ENCODE measurements around the gene FOXO4. TPM values are rescaled to one million over a fixed set of nuclear protein-coding genes. Genes with fewer than 3 reads are reported as not detected.
A peak's percentile ranks its signal among the peaks of the same experiment; 100 is the strongest.

The FOXO4 gene
- total and polyA plus RNA-seq, 7 donors: 14.6 to 80.7 (median 56.5) TPM

GRCh38 chrX:71082822-71083221 is 12.8 kb upstream of the FOXO4 start:
- H3K27ac ChIP-seq: no peak overlapping the region
- no peaks in the 10 kb centered on the region for H3K36me3 ChIP-seq (ENCODE audit: insufficient read depth in 1 of 2, low read depth in 1 of 2)
- H3K9me3 ChIP-seq: no peaks in the 10 kb centered on the region
- no peaks in the 10 kb centered on the region for H3K4me1 ChIP-seq
- TF ChIP-seq, protein P1, sequence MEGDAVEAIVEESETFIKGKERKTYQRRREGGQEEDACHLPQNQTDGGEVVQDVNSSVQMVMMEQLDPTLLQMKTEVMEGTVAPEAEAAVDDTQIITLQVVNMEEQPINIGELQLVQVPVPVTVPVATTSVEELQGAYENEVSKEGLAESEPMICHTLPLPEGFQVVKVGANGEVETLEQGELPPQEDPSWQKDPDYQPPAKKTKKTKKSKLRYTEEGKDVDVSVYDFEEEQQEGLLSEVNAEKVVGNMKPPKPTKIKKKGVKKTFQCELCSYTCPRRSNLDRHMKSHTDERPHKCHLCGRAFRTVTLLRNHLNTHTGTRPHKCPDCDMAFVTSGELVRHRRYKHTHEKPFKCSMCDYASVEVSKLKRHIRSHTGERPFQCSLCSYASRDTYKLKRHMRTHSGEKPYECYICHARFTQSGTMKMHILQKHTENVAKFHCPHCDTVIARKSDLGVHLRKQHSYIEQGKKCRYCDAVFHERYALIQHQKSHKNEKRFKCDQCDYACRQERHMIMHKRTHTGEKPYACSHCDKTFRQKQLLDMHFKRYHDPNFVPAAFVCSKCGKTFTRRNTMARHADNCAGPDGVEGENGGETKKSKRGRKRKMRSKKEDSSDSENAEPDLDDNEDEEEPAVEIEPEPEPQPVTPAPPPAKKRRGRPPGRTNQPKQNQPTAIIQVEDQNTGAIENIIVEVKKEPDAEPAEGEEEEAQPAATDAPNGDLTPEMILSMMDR (IDR thresholded peaks at IDR 0.05): no peak
- 69 to 94% (median 92%) methylated on average over 2 to 4 of the region's 4 CpGs for WGBS, 3 donors
- DNase-seq (no peak), ATAC-seq (no peak)
- H3K4me3 ChIP-seq: no peak overlapping the region
- intact Hi-C loops (cut with DNase I): no loop called here
- H3K27me3 ChIP-seq (ENCODE audit: insufficient read depth in 3 of 3, low read length in 2 of 3): peaks cover 0 to 6% (median 0%) of the 10 kb centered on the region in 3 donors

DNA sequence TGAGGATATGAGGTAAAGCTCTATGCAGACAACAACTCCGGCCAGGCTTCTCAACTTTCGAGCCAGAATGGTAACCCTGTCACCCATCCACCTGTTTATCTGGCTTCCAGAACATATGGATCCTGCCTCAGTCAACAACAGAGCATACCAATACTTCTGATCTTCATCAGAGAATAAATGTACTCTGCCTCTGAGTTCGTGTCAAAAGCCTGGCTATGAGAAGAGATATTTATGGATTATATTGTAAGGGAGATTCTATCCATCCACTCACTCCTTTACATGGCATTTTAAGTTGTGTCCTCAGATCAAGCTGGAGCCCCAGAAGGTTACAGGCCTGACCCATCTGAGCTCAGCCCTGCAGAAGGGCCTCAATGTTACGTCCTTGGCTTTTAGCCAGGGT is 9.8 kb upstream of the FOXO4 start:
- ATAC-seq (no peak), DNase-seq (no peak)
- Histone ChIP-seq H3K4me3 (no peak overlapping the region), H3K27ac (no peak overlapping the region), H3K9me3 (no peaks in the 10 kb centered on the region), H3K4me1 (no peaks in the 10 kb centered on the region), H3K36me3 (ENCODE audit: insufficient read depth in 1 of 2, low read depth in 1 of 2) (no peaks in the 10 kb centered on the region), H3K27me3 (ENCODE audit: insufficient read depth in 3 of 3, low read length in 2 of 3) (peaks cover 0 to 6% (median 0%) of the 10 kb centered on the region in 3 donors)
- TF ChIP-seq, protein P1 (IDR thresholded peaks at IDR 0.05): no peak
- WGBS, 3 donors: 37 to 55% (median 53%) methylated on average over 4 of the region's 4 CpGs
- intact Hi-C loops (cut with DNase I): no loop called here

- Histone ChIP-seq H3K27me3 (ENCODE audit: insufficient read depth in 3 of 3, low read length in 2 of 3) (peaks cover 0 to under 1% (median 0%) of the 10 kb centered on the region in 3 donors), H3K4me1 (no peaks in the 10 kb centered on the region), H3K4me3 (no peak overlapping the region), H3K27ac (no peak overlapping the region), H3K36me3 (ENCODE audit: insufficient read depth in 1 of 2, low read depth in 1 of 2) (no peaks in the 10 kb centered on the region), H3K9me3 (no peaks in the 10 kb centered on the region)
- DNase-seq (no peak), ATAC-seq (no peak)
- 62 to 89% (median 85%) methylated on average over 5 of the region's 5 CpGs for WGBS, 3 donors
- intact Hi-C loops (cut with DNase I): no loop called here
- TF ChIP-seq, protein P1 (IDR thresholded peaks at IDR 0.05): no peak
Measured at GRCh38 chrX:71091263-71091662, 4.4 kb upstream of the FOXO4 start.

GRCh38 chrX:71095033-71095432 is 618 bp upstream of the FOXO4 start:
- peaks cover 0 to 9% (median 0%) of the 10 kb centered on the region in 3 donors for H3K27me3 ChIP-seq (ENCODE audit: insufficient read depth in 3 of 3, low read length in 2 of 3)
- no peaks in the 10 kb centered on the region for H3K4me1 ChIP-seq
- 21 to 35% (median 34%) methylated on average over 4 to 6 of the region's 6 CpGs for WGBS, 3 donors
- intact Hi-C loops (cut with DNase I): no loop called here
- ATAC-seq (peak in 1 of 4 donors; percentile 6), DNase-seq (no peak)
- H3K9me3 ChIP-seq: no peaks in the 10 kb centered on the region
- H3K27ac ChIP-seq: peak overlapping the region; percentile 72
- TF ChIP-seq, protein P1 (IDR thresholded peaks at IDR 0.05): no peak
- H3K36me3 ChIP-seq (ENCODE audit: insufficient read depth in 1 of 2, low read depth in 1 of 2): no peaks in the 10 kb centered on the region
- H3K4me3 ChIP-seq: peak overlapping the region; percentile 75
